OCI-LY7 (cell line): ENCODE measurements around the gene HTR3A. TPM values are rescaled to one million over a fixed set of nuclear protein-coding genes. Genes with fewer than 3 reads are reported as not detected.

ENCODE experiments used
- BruUV-seq: library from RNA; stranded (reverse); fragments of 400-500 nt; replicated peaks from 2 replicates; lab custom pipeline; 2021; lab: Mats Ljungman, UMichigan
- CTCF ChIA-PET: fragments of 300-600 bp; sonication (Branson Sonifier 250); formaldehyde crosslinking; loops from one replicate; lab custom pipeline; 2022; ENCODE audit warnings: antibody characterized with exemption; ENCODE audit not compliant: unreplicated experiment; lab: Charles Lee
- POLR2A ChIA-PET: fragments of 300-600 bp; sonication (Branson Sonifier 250); formaldehyde crosslinking; loops from one replicate; lab custom pipeline; 2022; ENCODE audit warnings: antibody characterized with exemption; lab: Charles Lee
- DNase-seq: peaks from one replicate; pipeline ENCODE4 v3.0.0-alpha.2; 2015; ENCODE audit warnings: low spot score
- H2AFZ ChIP-seq: fragments of 200-600 bp; sonication (generic), shearing (Covaris generic); 2 replicates; pipeline ENCODE4 v1.6.1; 2014; ENCODE audit warnings: mild to moderate bottlenecking, antibody characterized with exemption, low read length, moderate library complexity
- H3K27ac ChIP-seq: fragments of 200-600 bp; sonication (generic); 2 replicates; pipeline ENCODE4 v1.5.1; 2014; ENCODE audit warnings: mixed run types, low read depth, mild to moderate bottlenecking, moderate library complexity, low read length, inconsistent platforms; ENCODE audit not compliant: poor library complexity, severe bottlenecking
- H3K36me3 ChIP-seq: fragments of 200-600 bp; sonication (generic); 2 replicates; pipeline ENCODE4 v1.6.1; 2014; ENCODE audit warnings: mild to moderate bottlenecking, antibody characterized with exemption, low read length, moderate library complexity, mixed read lengths; ENCODE audit not compliant: insufficient read depth
- H3K4me1 ChIP-seq: fragments of 200-600 bp; sonication (generic); 2 replicates; pipeline ENCODE4 v1.5.1; 2014; ENCODE audit warnings: mild to moderate bottlenecking, low read length; ENCODE audit not compliant: insufficient read depth, poor library complexity, severe bottlenecking
- H3K4me2 ChIP-seq: fragments of 200-600 bp; sonication (generic); 2 replicates; pipeline ENCODE4 v1.6.1; 2014; ENCODE audit warnings: mild to moderate bottlenecking, low read length
- H3K4me3 ChIP-seq: fragments of 200-600 bp; sonication (generic); 2 replicates; pipeline ENCODE4 v1.5.1; 2014; ENCODE audit warnings: mild to moderate bottlenecking, low read depth, low read length; ENCODE audit not compliant: poor library complexity, severe bottlenecking
- H3K79me2 ChIP-seq: fragments of 200-600 bp; sonication (generic); 2 replicates; pipeline ENCODE4 v1.6.1; 2016; ENCODE audit warnings: low read depth, mild to moderate bottlenecking, low read length, moderate library complexity, mixed read lengths; ENCODE audit not compliant: insufficient read depth
- H3K9me2 ChIP-seq: fragments of 200-600 bp; sonication (generic); 2 replicates; pipeline ENCODE4 v1.6.1; 2016; ENCODE audit warnings: mild to moderate bottlenecking, low read length, mixed read lengths; ENCODE audit not compliant: insufficient read depth
- H3K9me3 ChIP-seq: fragments of 200-600 bp; sonication (generic); 2 replicates; pipeline ENCODE4 v1.6.1; 2014; ENCODE audit warnings: mild to moderate bottlenecking, mixed run types, low read length, mixed read lengths
- H4K20me1 ChIP-seq: fragments of 200-600 bp; sonication (generic); 2 replicates; pipeline ENCODE4 v1.6.1; 2014; ENCODE audit warnings: mild to moderate bottlenecking, antibody characterized with exemption, low read length, moderate library complexity, mixed read lengths; ENCODE audit not compliant: insufficient read depth
- CTCF ChIP-seq: fragments of 200-600 bp; sonication (generic); conservative IDR thresholded peaks from 2 replicates; pipeline ENCODE4 v1.5.1; 2014; ENCODE audit warnings: mild to moderate bottlenecking, antibody characterized with exemption, low read length, moderate library complexity, mixed read lengths
- EZH2phosphoT487 ChIP-seq: fragments of 200-600 bp; sonication (generic); IDR thresholded peaks from 2 replicates; pipeline ENCODE4 v1.6.1; 2018; ENCODE audit warnings: low read depth, borderline replicate concordance, mild to moderate bottlenecking, mixed run types, antibody characterized with exemption, low read length, moderate library complexity, mixed read lengths
- intact Hi-C: fragments of 100-400 bp; cut with micrococcal nuclease; formaldehyde crosslinking; loops from one replicate; pipeline ENCODE4 v1.10.0; 2022; ENCODE audit not compliant: unreplicated experiment
- total RNA-seq, 2 experiments: library from RNA; depleted of rRNA in 1 of 2; stranded (reverse); fragments of >200 nt in 1 of 2; shearing (Covaris generic) in 1 of 2; gene quantifications; 2 replicates each; pipeline ENCODE4 v1.2.3, GENCODE V29; 2014 to 2022

The HTR3A gene
- total RNA-seq, 2 experiments from 2014 or later: not detected

- Histone ChIP-seq H4K20me1 (no peaks in the 10 kb centered on the region), H3K9me2 (no peaks in the 10 kb centered on the region), H3K27ac (no peak overlapping the region), H3K9me3 (no peaks in the 10 kb centered on the region), H3K36me3 (no peaks in the 10 kb centered on the region), H3K4me3 (no peak overlapping the region), H3K4me2 (no peak overlapping the region), H3K4me1 (no peaks in the 10 kb centered on the region), H2AFZ (no peak overlapping the region), H3K79me2 (no peaks in the 10 kb centered on the region)
- POLR2A ChIA-PET: no interaction called here
- CTCF ChIA-PET: no interaction called here
- BruUV-seq: no TSS peak
- DNase-seq: no peak
- TF ChIP-seq CTCF (no peak), EZH2phosphoT487 (no peak)
- intact Hi-C loops: no loop called here
Observed at GRCh38 chr11:114031246-114031966, 56.5 kb downstream of the HTR3A start.

DNA sequence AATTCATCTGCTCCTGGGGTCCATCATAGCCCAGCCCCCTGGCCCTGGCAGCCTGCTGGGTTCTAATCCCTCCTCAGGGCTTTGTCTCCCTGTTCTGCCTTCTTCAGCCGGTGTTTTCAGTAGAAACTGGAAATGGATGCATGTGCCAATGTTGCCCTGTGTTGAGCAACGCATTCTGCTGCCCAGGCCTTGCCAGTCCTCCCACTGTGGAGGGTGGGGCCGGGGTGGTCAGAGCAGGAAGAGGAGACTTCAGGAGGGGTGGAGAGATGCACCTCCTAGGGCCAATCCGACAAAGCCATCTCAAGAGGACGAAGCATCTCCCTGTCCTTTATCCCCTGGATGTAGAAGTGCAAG is 57.0 kb downstream of the HTR3A start:
- TF ChIP-seq CTCF (no peak), EZH2phosphoT487 (no peak)
- Histone ChIP-seq H4K20me1 (no peaks in the 10 kb centered on the region), H2AFZ (no peak overlapping the region), H3K9me2 (no peaks in the 10 kb centered on the region), H3K36me3 (no peaks in the 10 kb centered on the region), H3K9me3 (no peaks in the 10 kb centered on the region), H3K27ac (no peak overlapping the region), H3K4me3 (no peak overlapping the region), H3K79me2 (no peaks in the 10 kb centered on the region), H3K4me1 (no peaks in the 10 kb centered on the region), H3K4me2 (no peak overlapping the region)
- BruUV-seq: no TSS peak
- POLR2A ChIA-PET: no interaction called here
- DNase-seq: no peak
- CTCF ChIA-PET: no interaction called here
- intact Hi-C loops: no loop called here

DNA sequence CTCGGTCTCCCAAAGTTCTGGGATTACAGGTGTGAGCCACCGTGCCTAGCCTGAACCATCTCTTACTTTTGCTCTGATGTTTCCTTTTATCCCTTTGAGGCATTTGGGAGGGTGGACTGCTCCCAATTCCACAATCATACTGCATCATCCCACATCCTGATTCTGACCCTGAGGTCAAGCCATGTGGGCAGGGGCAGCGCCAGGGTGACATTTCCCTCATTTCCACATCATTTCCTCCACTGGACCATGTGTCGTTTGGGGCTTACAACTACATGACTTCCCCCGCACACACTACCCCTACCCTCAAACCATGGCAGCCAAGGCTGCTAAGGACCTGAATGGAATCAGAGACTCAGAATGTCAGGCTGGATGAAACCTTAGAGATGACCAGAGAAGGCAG is 58.2 kb downstream of the HTR3A start:
- no peaks in the 10 kb centered on the region for H3K4me1 ChIP-seq
- H3K79me2 ChIP-seq: no peaks in the 10 kb centered on the region
- H3K4me3 ChIP-seq: no peak overlapping the region
- no TSS peak for BruUV-seq
- DNase-seq: no peak
- ChIA-PET POLR2A (interaction anchor here (0.6 kb wide), 1 partner anchor 170 kb away, joined by 3 read pairs; no protein-coding TSS in a partner anchor), CTCF (no interaction called here)
- no peaks in the 10 kb centered on the region for H3K36me3 ChIP-seq
- H3K9me2 ChIP-seq: no peaks in the 10 kb centered on the region
- intact Hi-C loops: no loop called here
- H3K4me2 ChIP-seq: no peak overlapping the region
- TF ChIP-seq EZH2phosphoT487: no peak
- TF ChIP-seq CTCF: no peak
- H3K9me3 ChIP-seq: no peaks in the 10 kb centered on the region
- H2AFZ ChIP-seq: no peak overlapping the region
- no peaks in the 10 kb centered on the region for H4K20me1 ChIP-seq
- H3K27ac ChIP-seq: no peak overlapping the region
